H1 (cell line): ENCODE data around the gene TGFB1. TPM values are rescaled to one million over a fixed set of nuclear protein-coding genes. Genes with fewer than 3 reads are reported as not detected.

Source experiments
- polyA plus RNA-seq, 7 experiments: library from polyadenylated mRNA; depleted of rRNA in 3 of 7; stranded (reverse) in 5 of 7; unstranded in 2 of 7; fragments of >200 nt in 5 of 7; fragments of 200-250 nt in 2 of 7; gene quantifications; 1 replicate in 5 of 7; 2 replicates in 1 of 7; 4 replicates in 1 of 7; pipeline versions ENCODE4 v1.2.1 to v1.2.3, GENCODE V29; 2011 to 2013; ENCODE audit warnings: missing spikeins in 2 of 7, mixed read lengths in 2 of 7
- total RNA-seq: library from RNA; stranded (reverse); fragmentation: NEBNext Ultra II Directional; extraction: Animal tissue kit (Norgen Biotek cat#: 25700); gene quantifications from 2 replicates; pipeline ENCODE4 v1.2.1, GENCODE V29; 2021
- TF ChIP-seq, protein P1 (sequence below), 3 experiments: IDR thresholded peaks; 1 replicate in 2 of 3; 2 replicates in 1 of 3; pipeline versions ENCODE4 v1.5.1 to v1.6.1; 2011; ENCODE audit warnings: low read length in 3 of 3, mild to moderate bottlenecking in 3 of 3, inconsistent platforms in 2 of 3, low read depth in 1 of 3, moderate library complexity in 1 of 3; ENCODE audit not compliant: insufficient read depth in 1 of 3; ENCODE audit errors: control extremely low read depth in 1 of 3

Gene TGFB1
- total and polyA plus RNA-seq, 2 of the 8 experiments (the other 6 are each of a cell fraction or from before 2014, with no cell fraction given): 1.7 to 10.6 TPM

DNA sequence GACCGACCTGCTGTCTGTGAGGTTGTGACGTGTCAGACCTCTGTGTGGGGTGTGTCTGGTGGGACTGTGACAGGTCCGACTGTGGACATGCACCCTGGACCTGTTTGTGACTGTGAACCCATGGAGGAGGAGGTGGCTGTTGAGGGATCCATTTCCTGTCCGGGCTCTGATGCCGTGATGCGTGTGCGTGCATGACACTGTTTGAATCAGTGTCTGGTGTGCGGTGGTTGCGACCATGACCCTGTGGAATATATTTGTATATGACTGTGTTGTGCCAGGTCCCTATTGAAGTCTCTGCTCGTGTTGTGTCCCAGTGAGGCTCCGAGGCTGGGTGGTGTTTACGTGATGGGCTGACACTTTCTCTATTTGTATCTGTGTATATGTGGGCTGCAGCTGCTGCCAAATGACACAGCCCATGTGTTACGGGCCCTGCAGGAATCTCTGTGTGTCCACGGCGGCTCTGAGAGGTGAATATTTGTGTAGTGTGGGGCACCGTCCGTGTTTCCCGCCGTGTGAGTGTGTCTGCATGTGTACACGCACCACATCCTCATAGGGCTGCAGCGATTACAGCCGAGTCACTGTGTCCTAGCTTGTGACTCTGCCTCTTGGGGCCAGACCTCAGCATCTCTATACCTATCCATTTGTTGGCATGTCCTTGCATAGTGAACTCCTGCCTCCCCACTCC lies 25.4 kb downstream of the TGFB1 start (continued):
- TF ChIP-seq, protein P1, sequence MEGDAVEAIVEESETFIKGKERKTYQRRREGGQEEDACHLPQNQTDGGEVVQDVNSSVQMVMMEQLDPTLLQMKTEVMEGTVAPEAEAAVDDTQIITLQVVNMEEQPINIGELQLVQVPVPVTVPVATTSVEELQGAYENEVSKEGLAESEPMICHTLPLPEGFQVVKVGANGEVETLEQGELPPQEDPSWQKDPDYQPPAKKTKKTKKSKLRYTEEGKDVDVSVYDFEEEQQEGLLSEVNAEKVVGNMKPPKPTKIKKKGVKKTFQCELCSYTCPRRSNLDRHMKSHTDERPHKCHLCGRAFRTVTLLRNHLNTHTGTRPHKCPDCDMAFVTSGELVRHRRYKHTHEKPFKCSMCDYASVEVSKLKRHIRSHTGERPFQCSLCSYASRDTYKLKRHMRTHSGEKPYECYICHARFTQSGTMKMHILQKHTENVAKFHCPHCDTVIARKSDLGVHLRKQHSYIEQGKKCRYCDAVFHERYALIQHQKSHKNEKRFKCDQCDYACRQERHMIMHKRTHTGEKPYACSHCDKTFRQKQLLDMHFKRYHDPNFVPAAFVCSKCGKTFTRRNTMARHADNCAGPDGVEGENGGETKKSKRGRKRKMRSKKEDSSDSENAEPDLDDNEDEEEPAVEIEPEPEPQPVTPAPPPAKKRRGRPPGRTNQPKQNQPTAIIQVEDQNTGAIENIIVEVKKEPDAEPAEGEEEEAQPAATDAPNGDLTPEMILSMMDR (IDR thresholded peaks at IDR 0.05; ENCODE audit: control extremely low read depth in 1 of 3, insufficient read depth in 1 of 3, low read depth in 1 of 3, low read length in 3 of 3): no peak
